Neuronal stem cell (in vitro differentiated cells): ENCODE results near the gene IGF1R.

ENCODE experiments used
- DNase-seq: peaks from one replicate; pipeline ENCODE4 v3.0.0-alpha.2; 2013; ENCODE audit warnings: low spot score
- H2AFZ ChIP-seq: one replicate; pipeline ENCODE4 v1.6.1; 2013; ENCODE audit warnings: mild to moderate bottlenecking, low read length, inconsistent platforms
- H2AK5ac ChIP-seq: 2 replicates; pipeline ENCODE4 v1.6.1; 2013; ENCODE audit warnings: low read depth, mild to moderate bottlenecking, inconsistent platforms, low read length, moderate library complexity, mixed read lengths
- H2BK120ac ChIP-seq: 2 replicates; pipeline ENCODE4 v1.6.1; 2013; ENCODE audit warnings: low read depth, mild to moderate bottlenecking, inconsistent platforms, low read length, moderate library complexity, mixed read lengths
- H2BK12ac ChIP-seq: one replicate; pipeline ENCODE4 v1.6.1; 2013; ENCODE audit warnings: low read length, inconsistent platforms
- H2BK15ac ChIP-seq: 2 replicates; pipeline ENCODE4 v1.6.1; 2013; ENCODE audit warnings: mild to moderate bottlenecking, low read length, inconsistent platforms, mixed read lengths
- H2BK5ac ChIP-seq: one replicate; pipeline ENCODE4 v1.6.1; 2013; ENCODE audit warnings: inconsistent platforms, mild to moderate bottlenecking, low read length, moderate library complexity
- H3K14ac ChIP-seq: one replicate; pipeline ENCODE4 v1.6.1; 2013; ENCODE audit warnings: low read length, inconsistent platforms
- H3K18ac ChIP-seq: 2 replicates; pipeline ENCODE4 v1.6.1; 2013; ENCODE audit warnings: low read length, inconsistent platforms
- H3K23ac ChIP-seq: 2 replicates; pipeline ENCODE4 v1.6.1; 2013; ENCODE audit warnings: low read depth, mild to moderate bottlenecking, mixed read lengths, low read length, inconsistent platforms; ENCODE audit not compliant: poor library complexity
- H3K27ac ChIP-seq: replicated peaks from 3 replicates; pipeline ENCODE4 v1.5.1; 2013; ENCODE audit warnings: low read length, inconsistent platforms
- H3K27me3 ChIP-seq, 3 experiments: 2 replicates each; pipeline ENCODE4 v1.6.1; 2013; ENCODE audit warnings: low read length in 3 of 3, mild to moderate bottlenecking in 2 of 3, inconsistent platforms in 1 of 3, low read depth in 1 of 3, mixed read lengths in 1 of 3, moderate library complexity in 1 of 3; ENCODE audit not compliant: control insufficient read depth in 3 of 3, insufficient read depth in 3 of 3
- H3K36me3 ChIP-seq, 2 donors: replicated peaks in 1 of 2; 2 replicates each; pipeline ENCODE4 v1.6.1; 2013; ENCODE audit warnings: low read length in 2 of 2; ENCODE audit not compliant: control insufficient read depth in 2 of 2, insufficient read depth in 2 of 2
- H3K4ac ChIP-seq: 2 replicates; pipeline ENCODE4 v1.6.1; 2013; ENCODE audit warnings: inconsistent platforms, mild to moderate bottlenecking, low read length, moderate library complexity
- H3K4me1 ChIP-seq, 2 donors: 1 replicate in 1 of 2; 2 replicates in 1 of 2; pipeline ENCODE4 v1.6.1; 2013; ENCODE audit warnings: low read length in 2 of 2, low read depth in 1 of 2; ENCODE audit not compliant: control insufficient read depth in 2 of 2, insufficient read depth in 1 of 2
- H3K4me2 ChIP-seq: one replicate; pipeline ENCODE4 v1.6.1; 2013; ENCODE audit warnings: mild to moderate bottlenecking, low read length, inconsistent platforms; ENCODE audit not compliant: insufficient read depth, poor library complexity, severe bottlenecking
- H3K4me3 ChIP-seq, 2 donors: 2 replicates each; pipeline ENCODE4 v1.5.1; 2013; ENCODE audit warnings: low read length in 2 of 2, mild to moderate bottlenecking in 2 of 2, inconsistent platforms in 1 of 2, moderate library complexity in 1 of 2
- H3K79me1 ChIP-seq: one replicate; pipeline ENCODE4 v1.6.1; 2013; ENCODE audit warnings: low read depth, mild to moderate bottlenecking, inconsistent platforms, low read length, moderate library complexity
- H3K9ac ChIP-seq: one replicate; pipeline ENCODE4 v1.6.1; 2013; ENCODE audit warnings: mild to moderate bottlenecking, low read depth, low read length, inconsistent platforms; ENCODE audit not compliant: poor library complexity
- H3K9me3 ChIP-seq, 2 donors: replicated peaks in 1 of 2; 2 replicates each; pipeline versions ENCODE3 to v1.6.1; 2013; ENCODE audit warnings: low read length in 2 of 2, mild to moderate bottlenecking in 2 of 2, inconsistent platforms in 1 of 2, low read depth in 1 of 2, mixed read lengths in 1 of 2, moderate library complexity in 1 of 2; ENCODE audit not compliant: control insufficient read depth in 2 of 2, insufficient read depth in 1 of 2
- H4K8ac ChIP-seq: one replicate; pipeline ENCODE4 v1.6.1; 2013; ENCODE audit warnings: low read depth, mild to moderate bottlenecking, inconsistent platforms, low read length, moderate library complexity
- H4K91ac ChIP-seq: one replicate; pipeline ENCODE4 v1.6.1; 2013; ENCODE audit warnings: low read length, low read depth, mild to moderate bottlenecking, inconsistent platforms; ENCODE audit not compliant: poor library complexity
- WGBS, 2 donors: extraction: QIAGEN DNeasy Blood & Tissue Kit; methylation state at CpG; one replicate each; pipeline ENCODE4 v1.1.7; 2013; ENCODE audit warnings: missing lambda C conversion rate in 2 of 2, mixed read lengths in 1 of 2; ENCODE audit not compliant: insufficient read length in 2 of 2, insufficient replicate concordance in 1 of 2; ENCODE audit errors: extremely low coverage in 2 of 2; 5-methylcytosine and 5-hydroxymethylcytosine counted together

IGF1R gene

DNA sequence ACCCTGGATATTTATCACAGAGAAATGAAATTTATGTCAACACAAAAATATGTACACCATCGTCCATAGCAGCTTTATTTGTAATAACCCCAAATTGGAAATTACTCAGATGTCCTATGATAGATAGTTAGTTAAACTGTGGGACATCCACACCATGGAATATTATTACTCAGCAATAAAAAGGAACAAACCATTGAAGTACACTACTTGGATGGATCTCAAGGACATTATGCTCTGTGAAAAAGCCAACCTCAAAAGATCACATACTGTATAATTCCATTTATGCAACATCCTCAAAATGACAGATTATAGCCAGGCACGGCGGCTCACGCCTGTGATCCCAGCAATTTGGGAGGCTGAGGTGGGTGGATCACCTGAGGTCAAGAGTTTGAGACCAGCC is 246.0 kb downstream of the IGF1R start:
- Histone ChIP-seq H4K8ac (no peak overlapping the region), H3K9me3 (no peaks in the 10 kb centered on the region), H2BK12ac (no peak overlapping the region), H3K27ac (no peak overlapping the region), H2BK5ac (no peak overlapping the region), H3K36me3 (peaks cover 5 to 45% of the 10 kb centered on the region in 2 donors), H4K91ac (no peak overlapping the region), H3K4me2 (no peak overlapping the region), H3K23ac (no peak overlapping the region), H2AFZ (no peak overlapping the region), H3K27me3 (no peaks in the 10 kb centered on the region), H2BK15ac (no peak overlapping the region), H2AK5ac (no peak overlapping the region), H3K4me3 (no peak overlapping the region), H2BK120ac (no peak overlapping the region), H3K79me1 (peaks cover 6% of the 10 kb centered on the region), H3K9ac (no peak overlapping the region), H3K4ac (no peak overlapping the region), H3K18ac (no peak overlapping the region), H3K4me1 (peaks cover 14 to 42% of the 10 kb centered on the region in 2 donors), H3K14ac (no peak overlapping the region)
- WGBS, 2 donors: no CpG with 5 or more reads among the region's 4 CpGs
- DNase-seq: no peak

DNA sequence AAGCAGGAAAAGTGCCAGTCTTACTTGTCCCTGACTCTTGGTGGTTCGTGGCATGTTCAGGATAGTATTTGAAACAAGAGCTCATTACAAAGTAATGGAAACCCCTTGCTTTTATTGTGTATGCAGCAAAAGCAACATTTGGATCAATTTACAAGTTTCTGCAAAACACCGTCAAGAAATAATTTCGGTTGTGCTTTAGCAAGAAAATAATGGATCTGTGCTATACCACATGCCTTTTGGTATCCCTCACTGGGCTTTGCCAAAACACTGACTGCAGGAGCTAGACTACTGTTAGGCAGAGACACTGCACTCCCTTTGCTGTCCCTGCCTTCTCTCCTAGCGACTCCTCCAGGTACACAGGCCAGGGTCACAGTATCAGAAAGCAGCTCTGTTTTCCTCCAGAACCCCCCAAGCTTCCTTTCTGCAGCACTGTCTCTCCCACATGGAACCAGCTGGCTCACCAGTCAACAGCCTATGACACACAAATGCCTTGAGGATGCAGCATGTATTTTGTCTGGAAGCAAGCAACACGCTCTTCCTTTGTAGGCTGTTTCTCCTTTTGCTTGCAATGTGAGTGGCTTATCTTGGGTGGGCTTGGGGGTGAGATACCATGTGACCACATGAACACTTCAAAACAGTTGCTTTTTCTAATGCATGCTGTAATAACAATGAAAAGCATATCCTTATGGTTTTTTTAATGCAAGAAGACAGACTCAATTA is 247.8 kb downstream of the IGF1R start:
- Histone ChIP-seq H3K79me1 (peaks cover 2% of the 10 kb centered on the region), H2BK120ac (no peak overlapping the region), H3K23ac (no peak overlapping the region), H4K91ac (no peak overlapping the region), H3K4me3 (no peak overlapping the region), H3K9me3 (no peaks in the 10 kb centered on the region), H2BK12ac (no peak overlapping the region), H3K36me3 (peaks cover 5 to 53% of the 10 kb centered on the region in 2 donors), H2AFZ (no peak overlapping the region), H3K9ac (no peak overlapping the region), H3K4ac (no peak overlapping the region), H3K27me3 (no peaks in the 10 kb centered on the region), H3K14ac (no peak overlapping the region), H3K4me2 (no peak overlapping the region), H3K27ac (no peak overlapping the region), H3K4me1 (peaks cover 16 to 39% of the 10 kb centered on the region in 2 donors), H2AK5ac (no peak overlapping the region), H3K18ac (no peak overlapping the region), H2BK15ac (no peak overlapping the region), H4K8ac (no peak overlapping the region), H2BK5ac (no peak overlapping the region)
- no peak for DNase-seq
- no CpG with 5 or more reads among the region's 5 CpGs for WGBS, 2 donors

DNA sequence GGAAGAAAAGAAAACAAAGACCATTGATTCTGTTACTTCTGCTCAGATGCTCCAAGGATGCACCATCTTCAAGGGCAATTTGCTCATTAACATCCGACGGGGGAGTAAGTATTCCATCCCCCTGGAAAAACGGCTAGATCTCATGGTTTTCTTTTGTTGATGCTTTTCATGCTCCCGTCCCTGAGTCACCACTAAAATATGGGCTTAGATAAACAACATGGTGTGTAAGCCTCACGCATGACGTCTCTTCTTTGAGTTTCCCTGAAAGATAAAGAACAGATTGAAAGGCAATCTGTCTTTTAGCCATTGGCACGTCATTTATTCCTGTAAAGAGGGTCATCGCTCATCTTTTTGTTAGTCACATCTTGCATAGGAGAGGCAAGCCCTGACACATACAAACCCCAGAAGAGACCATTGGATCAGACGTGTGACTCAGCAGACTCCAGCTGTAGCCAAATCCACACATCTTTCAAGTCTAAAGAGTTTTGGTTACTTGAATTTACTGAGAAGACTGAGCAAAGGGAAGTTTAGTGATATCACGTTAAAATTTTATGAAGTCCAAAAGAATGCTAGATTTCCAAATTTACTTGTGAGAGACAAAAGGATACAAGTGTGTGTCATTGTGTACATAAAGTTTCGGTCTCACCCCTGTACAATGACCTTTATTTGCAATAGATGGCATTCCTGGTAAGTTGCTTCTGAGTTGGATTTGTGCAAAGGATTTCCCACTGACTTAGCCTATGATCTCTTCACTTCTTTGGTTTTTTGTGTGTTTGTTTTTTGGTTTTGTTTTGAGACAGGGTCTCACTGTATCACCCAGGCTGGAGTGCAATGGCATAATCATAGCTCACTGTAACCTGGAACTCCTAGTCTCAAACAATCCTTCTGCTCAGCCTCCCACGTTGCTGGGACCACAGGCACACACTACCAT is 248.7 kb downstream of the IGF1R start:
- H3K27ac ChIP-seq: no peak overlapping the region

DNA sequence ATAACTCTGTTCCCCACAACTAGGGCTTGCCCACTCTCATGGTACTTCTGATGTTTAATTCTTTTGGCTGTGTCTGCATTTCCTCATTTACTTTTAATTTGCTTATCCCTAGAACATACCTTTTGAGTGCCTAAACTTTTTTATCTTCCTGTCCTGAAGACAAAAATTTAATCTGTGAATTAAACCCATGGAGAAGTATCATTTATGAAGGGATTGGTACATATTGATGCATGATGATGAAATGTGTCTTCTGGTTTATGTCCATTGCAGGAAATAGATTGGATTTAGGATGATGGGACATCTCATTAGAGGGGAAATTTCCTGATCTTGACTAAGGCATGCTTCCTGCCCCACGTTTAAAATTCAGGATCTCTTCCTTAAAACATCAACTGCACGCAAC is 249.8 kb downstream of the IGF1R start:
- no peak overlapping the region for H2AFZ ChIP-seq
- H3K36me3 ChIP-seq: peaks cover 5 to 54% of the 10 kb centered on the region in 2 donors
- no peak overlapping the region for H3K9ac ChIP-seq
- H3K27ac ChIP-seq: no peak overlapping the region
- WGBS, 2 donors: no CpG with 5 or more reads among the region's 2 CpGs
- H3K79me1 ChIP-seq: no peaks in the 10 kb centered on the region
- DNase-seq: no peak
- H3K23ac ChIP-seq: no peak overlapping the region
- no peak overlapping the region for H3K4me2 ChIP-seq
- H3K4ac ChIP-seq: no peak overlapping the region
- no peak overlapping the region for H2BK12ac ChIP-seq
- no peak overlapping the region for H2BK15ac ChIP-seq
- no peak overlapping the region for H3K4me3 ChIP-seq
- no peaks in the 10 kb centered on the region for H3K9me3 ChIP-seq
- H2BK5ac ChIP-seq: no peak overlapping the region
- H3K14ac ChIP-seq: no peak overlapping the region
- no peak overlapping the region for H2BK120ac ChIP-seq
- no peaks in the 10 kb centered on the region for H3K27me3 ChIP-seq
- no peak overlapping the region for H4K8ac ChIP-seq
- no peak overlapping the region for H2AK5ac ChIP-seq
- H3K4me1 ChIP-seq: peaks cover 22 to 43% of the 10 kb centered on the region in 2 donors
- H4K91ac ChIP-seq: no peak overlapping the region
- H3K18ac ChIP-seq: no peak overlapping the region

More for the DNA sequence above, 248.7 kb downstream of the IGF1R start:
- no peak for DNase-seq
- H3K27me3 ChIP-seq: no peaks in the 10 kb centered on the region
- H3K79me1 ChIP-seq: no peaks in the 10 kb centered on the region
- H2AFZ ChIP-seq: peak overlapping the region; percentile 5
- no peak overlapping the region for H4K8ac ChIP-seq
- peaks cover 22 to 42% of the 10 kb centered on the region in 2 donors for H3K4me1 ChIP-seq
- H3K9me3 ChIP-seq: no peaks in the 10 kb centered on the region
- no peak overlapping the region for H2BK120ac ChIP-seq
- H2AK5ac ChIP-seq: no peak overlapping the region
- no peak overlapping the region for H2BK12ac ChIP-seq
- no peak overlapping the region for H3K4me3 ChIP-seq
- H3K36me3 ChIP-seq: peaks cover 5 to 53% of the 10 kb centered on the region in 2 donors
- no peak overlapping the region for H3K4ac ChIP-seq
- H3K14ac ChIP-seq: no peak overlapping the region
- H3K9ac ChIP-seq: no peak overlapping the region
- no peak overlapping the region for H3K18ac ChIP-seq
- H2BK15ac ChIP-seq: no peak overlapping the region
- no peak overlapping the region for H4K91ac ChIP-seq
- H3K4me2 ChIP-seq: no peak overlapping the region
- no CpG with 5 or more reads among the region's 12 CpGs for WGBS, 2 donors
- H2BK5ac ChIP-seq: no peak overlapping the region
- no peak overlapping the region for H3K23ac ChIP-seq
